K562 (cell line): ENCODE data around the gene VDR. TPM values are rescaled to one million over a fixed set of nuclear protein-coding genes. Genes with fewer than 3 reads are reported as not detected.

Experiments used
- ELF2 ChIP-seq: fragments of 250-450 bp; sonication (Bioruptor Pico); IDR thresholded peaks from 2 replicates; pipeline ENCODE4 v1.5.0; 2021; ENCODE audit warnings: mild to moderate bottlenecking
- ELF4 ChIP-seq: fragments of 450-650 bp; formaldehyde crosslinking; IDR thresholded peaks from 2 replicates; pipeline ENCODE4 v1.4.0; 2022; ENCODE audit warnings: missing genetic modification characterization
- GABPB2 ChIP-seq: fragments of 250-450 bp; sonication (Bioruptor Pico); conservative IDR thresholded peaks from 2 replicates; pipeline ENCODE4 v1.5.1; 2021; ENCODE audit warnings: mild to moderate bottlenecking
- HNRNPL ChIP-seq: fragments of 200-400 bp; formaldehyde crosslinking; IDR thresholded peaks from 2 replicates; pipeline ENCODE4 v1.6.1; 2017; ENCODE audit warnings: low read depth, mild to moderate bottlenecking, low read length
- KAT7 ChIP-seq: sonication (generic); formaldehyde crosslinking; IDR thresholded peaks from 2 replicates; pipeline ENCODE4 v1.8.0; 2022; ENCODE audit warnings: missing genetic modification reagents, mild to moderate bottlenecking, borderline replicate concordance
- MAFK ChIP-seq: IDR thresholded peaks from 2 replicates; pipeline ENCODE4 v1.6.1; 2011; ENCODE audit warnings: low read length, improper control_type of control experiment
- PCBP1 ChIP-seq: fragments of 200-400 bp; formaldehyde crosslinking; IDR thresholded peaks from 2 replicates; pipeline ENCODE4 v1.6.1; 2018; ENCODE audit warnings: mild to moderate bottlenecking, low read depth, low read length; ENCODE audit not compliant: poor library complexity, severe bottlenecking
- PHB ChIP-seq: fragments of 250-450 bp; sonication (Bioruptor Pico); IDR thresholded peaks from 2 replicates; pipeline ENCODE4 v1.5.0; 2021
- POLR2G ChIP-seq: fragments of 200-400 bp; formaldehyde crosslinking; IDR thresholded peaks from 2 replicates; pipeline ENCODE4 v1.6.1; 2017; ENCODE audit warnings: low read depth, mild to moderate bottlenecking, antibody characterized with exemption, low read length, moderate library complexity
- PRDM10 ChIP-seq: fragments of 450-650 bp; IDR thresholded peaks from 2 replicates; pipeline ENCODE4 v1.6.1; 2018; ENCODE audit not compliant: partially characterized antibody
- TAF15 ChIP-seq: fragments of 200-400 bp; formaldehyde crosslinking; IDR thresholded peaks from 2 replicates; pipeline ENCODE4 v1.6.1; 2017; ENCODE audit warnings: mild to moderate bottlenecking, low read depth, low read length, moderate library complexity
- ZBTB2 ChIP-seq: fragments of 450-650 bp; IDR thresholded peaks from 2 replicates; pipeline ENCODE4 v1.6.1; 2016; ENCODE audit warnings: antibody characterized with exemption
- ZNF282 ChIP-seq: sonication (generic); formaldehyde crosslinking; IDR thresholded peaks from 2 replicates; pipeline ENCODE4 v1.8.1; 2023; ENCODE audit warnings: missing genetic modification reagents
- ZNF395 ChIP-seq: fragments of 200-800 bp; sonication (Bioruptor generic); IDR thresholded peaks from 2 replicates; pipeline ENCODE4 v1.6.1; 2017; ENCODE audit warnings: missing genetic modification characterization, missing compliant biosample characterization
- ZNF431 ChIP-seq: sonication (generic); formaldehyde crosslinking; IDR thresholded peaks from 2 replicates; pipeline ENCODE4 v1.8.0; 2022; ENCODE audit warnings: mild to moderate bottlenecking, missing genetic modification reagents
- ZNF592 ChIP-seq: fragments of 450-650 bp; IDR thresholded peaks from 2 replicates; pipeline ENCODE4 v1.6.1; 2017; ENCODE audit warnings: antibody characterized with exemption, mild to moderate bottlenecking
- polyA plus RNA-seq, 8 experiments: library from polyadenylated mRNA; depleted of rRNA in 4 of 8; stranded (reverse) in 5 of 8; unstranded in 3 of 8; fragments of >200 nt; fragmentation: Nextera tagmentation in 2 of 8; fragmentation: Illumina TruSeq in 1 of 8; extraction: Ambion mirVana in 2 of 8; extraction: Trizol in 1 of 8; gene quantifications; 2 replicates each; pipeline versions ENCODE4 v1.2.1 to v1.2.3, GENCODE V29; 2011 to 2014; ENCODE audit warnings: inconsistent platforms in 1 of 8, missing spikeins in 1 of 8
- total RNA-seq, 7 experiments: library from RNA; depleted of rRNA in 6 of 7; stranded (reverse); fragments of >200 nt in 6 of 7; fragmentation: Illumina TruSeq in 2 of 7; extraction: Trizol in 2 of 7; gene quantifications; 2 replicates each; pipeline versions ENCODE4 v1.2.1 to v1.2.3, GENCODE V29; 2011 to 2021; ENCODE audit warnings: low replicate concordance in 1 of 7

The VDR gene
- total and polyA plus RNA-seq, 9 of the 15 experiments (the other 6 are each of a cell fraction or from before 2014, with no cell fraction given) = 0.61 to 4.8 (median 2.0) TPM

GRCh38 chr12:47818467-47819137, 86.2 kb downstream of the VDR start (continued):
- TF ChIP-seq ZBTB2 (peak; percentile 49; the same call in 1 of the 2 replicates), ZNF431 (0 out of 2 replicates have a peak, but pooled peaks have one; percentile 22), GABPB2 (CRISPR knock-in tag) (no peak), ZNF282 (CRISPR knock-in tag) (no peak), TAF15 (no peak), PHB (CRISPR knock-in tag) (0 out of 2 replicates have a peak, but pooled peaks have one; percentile 59), KAT7 (CRISPR knock-in tag) (0 out of 2 replicates have a peak, but pooled peaks have one; percentile 53), PRDM10 (peak; percentile 65), MAFK (no peak), ZNF395 (CRISPR knock-in tag) (no peak), HNRNPL (peak; percentile 42; the same call in 1 of the 2 replicates), ELF4 (CRISPR knock-in tag) (no peak), ZNF592 (peak; percentile 40; the same call in 1 of the 2 replicates), POLR2G (no peak; the same call in 1 of the 2 replicates), PCBP1 (no peak), ELF2 (no peak; the same call in 1 of the 2 replicates)
